Measurements from ENCODE around the gene CYS1. TPM values are rescaled to one million over a fixed set of nuclear protein-coding genes. Genes with fewer than 3 reads are reported as not detected.
"Not testable (repeated sequence)": the region's sequence is repeated elsewhere in the genome, so short reads cannot be mapped to it uniquely, and the experiment has no call there.

CYS1 gene
- polyA plus RNA-seq, 2 donors, result 0.29 to 0.94 TPM

- peaks cover 0 to 6% of the 10 kb centered on the region in 2 donors for H3K4me1 ChIP-seq (ENCODE audit: control insufficient read depth in 2 of 2, insufficient read depth in 2 of 2, low read length in 1 of 2)
- no peaks in the 10 kb centered on the region for H3K36me3 ChIP-seq (ENCODE audit: control insufficient read depth in 2 of 2, insufficient read depth in 2 of 2, low read length in 1 of 2)
- H3K9me3 ChIP-seq (ENCODE audit: control insufficient read depth in 2 of 2, insufficient read depth in 1 of 2, low read depth in 1 of 2, low read length in 1 of 2), result peaks cover 0 to 7% of the 10 kb centered on the region in 2 donors
- 86 to 89% methylated on average over 27 of the region's 27 CpGs for WGBS, 2 donors
- H3K27ac ChIP-seq (ENCODE audit: low read depth in 2 of 2, low read length in 1 of 2), result no peak overlapping the region
- H3K4me3 ChIP-seq (ENCODE audit: low read depth in 1 of 2, low read length in 2 of 2), result no peak overlapping the region
- H3K27me3 ChIP-seq (ENCODE audit: control insufficient read depth in 1 of 2, insufficient read depth in 2 of 2, low read length in 2 of 2), result no peaks in the 10 kb centered on the region
These were observed 60.4 kb downstream of the CYS1 start for GRCh38 chr2:10019602-10020400.

- H3K9me3 ChIP-seq (ENCODE audit: control insufficient read depth in 2 of 2, insufficient read depth in 1 of 2, low read depth in 1 of 2, low read length in 1 of 2), result peaks cover 0 to 13% of the 10 kb centered on the region in 2 donors
- H3K4me1 ChIP-seq (ENCODE audit: control insufficient read depth in 2 of 2, insufficient read depth in 2 of 2, low read length in 1 of 2), result peaks cover 0 to 6% of the 10 kb centered on the region in 2 donors
- no peak overlapping the region for H3K27ac ChIP-seq (ENCODE audit: low read depth in 2 of 2, low read length in 1 of 2)
- H3K36me3 ChIP-seq (ENCODE audit: control insufficient read depth in 2 of 2, insufficient read depth in 2 of 2, low read length in 1 of 2), result no peaks in the 10 kb centered on the region
- no peak overlapping the region for H3K4me3 ChIP-seq (ENCODE audit: low read depth in 1 of 2, low read length in 2 of 2)
- no peaks in the 10 kb centered on the region for H3K27me3 ChIP-seq (ENCODE audit: control insufficient read depth in 1 of 2, insufficient read depth in 2 of 2, low read length in 2 of 2)
- 45 to 52% methylated on average over 8 of the region's 8 CpGs for WGBS, 2 donors
These were observed 61.0 kb downstream of the CYS1 start for GRCh38 chr2:10019174-10019573.

GRCh38 chr2:10017313-10017941, 62.8 kb downstream of the CYS1 start:
- H3K9me3 ChIP-seq (ENCODE audit: control insufficient read depth in 2 of 2, insufficient read depth in 1 of 2, low read depth in 1 of 2, low read length in 1 of 2), result peaks cover 0 to 29% of the 10 kb centered on the region in 2 donors
- no peaks in the 10 kb centered on the region for H3K27me3 ChIP-seq (ENCODE audit: control insufficient read depth in 1 of 2, insufficient read depth in 2 of 2, low read length in 2 of 2)
- peaks cover 0 to 12% of the 10 kb centered on the region in 2 donors for H3K4me1 ChIP-seq (ENCODE audit: control insufficient read depth in 2 of 2, insufficient read depth in 2 of 2, low read length in 1 of 2)
- H3K27ac ChIP-seq (ENCODE audit: low read depth in 2 of 2, low read length in 1 of 2), result no peak overlapping the region
- H3K4me3 ChIP-seq (ENCODE audit: low read depth in 1 of 2, low read length in 2 of 2), result no peak overlapping the region
- WGBS, 2 donors, result 77 to 87% methylated on average over 5 of the region's 5 CpGs
- H3K36me3 ChIP-seq (ENCODE audit: control insufficient read depth in 2 of 2, insufficient read depth in 2 of 2, low read length in 1 of 2), result no peaks in the 10 kb centered on the region

GRCh38 chr2:10016802-10017258, 63.4 kb downstream of the CYS1 start:
- Histone ChIP-seq H3K27me3 (ENCODE audit: control insufficient read depth in 1 of 2, insufficient read depth in 2 of 2, low read length in 2 of 2) (no peaks in the 10 kb centered on the region), H3K36me3 (ENCODE audit: control insufficient read depth in 2 of 2, insufficient read depth in 2 of 2, low read length in 1 of 2) (no peaks in the 10 kb centered on the region), H3K4me3 (ENCODE audit: low read depth in 1 of 2, low read length in 2 of 2) (no peak overlapping the region), H3K27ac (ENCODE audit: low read depth in 2 of 2, low read length in 1 of 2) (no peak overlapping the region), H3K4me1 (ENCODE audit: control insufficient read depth in 2 of 2, insufficient read depth in 2 of 2, low read length in 1 of 2) (peaks cover 0 to 12% of the 10 kb centered on the region in 2 donors), H3K9me3 (ENCODE audit: control insufficient read depth in 2 of 2, insufficient read depth in 1 of 2, low read depth in 1 of 2, low read length in 1 of 2) (peaks cover 0 to 30% of the 10 kb centered on the region in 2 donors)
- WGBS, 2 donors, result 88 to 91% methylated on average over 8 of the region's 8 CpGs

GRCh38 chr2:10016001-10016801, 64.0 kb downstream of the CYS1 start:
- no peaks in the 10 kb centered on the region for H3K36me3 ChIP-seq (ENCODE audit: control insufficient read depth in 2 of 2, insufficient read depth in 2 of 2, low read length in 1 of 2)
- no peak overlapping the region for H3K27ac ChIP-seq (ENCODE audit: low read depth in 2 of 2, low read length in 1 of 2)
- peaks cover 0 to 36% of the 10 kb centered on the region in 2 donors for H3K9me3 ChIP-seq (ENCODE audit: control insufficient read depth in 2 of 2, insufficient read depth in 1 of 2, low read depth in 1 of 2, low read length in 1 of 2)
- peaks cover 0 to 15% of the 10 kb centered on the region in 2 donors for H3K4me1 ChIP-seq (ENCODE audit: control insufficient read depth in 2 of 2, insufficient read depth in 2 of 2, low read length in 1 of 2)
- no peak overlapping the region for H3K4me3 ChIP-seq (ENCODE audit: low read depth in 1 of 2, low read length in 2 of 2)
- no peaks in the 10 kb centered on the region for H3K27me3 ChIP-seq (ENCODE audit: control insufficient read depth in 1 of 2, insufficient read depth in 2 of 2, low read length in 2 of 2)
- 92 to 93% methylated on average over 35 of the region's 35 CpGs for WGBS, 2 donors

- WGBS, 2 donors, result 96% methylated on average over 40 to 44 of the region's 44 CpGs
- H3K36me3 ChIP-seq (ENCODE audit: control insufficient read depth in 2 of 2, insufficient read depth in 2 of 2, low read length in 1 of 2), result not testable (repeated sequence)
These were observed 64.7 kb downstream of the CYS1 start for GRCh38 chr2:10015376-10015989.

GRCh38 chr2:10014418-10015190, 65.6 kb downstream of the CYS1 start:
- WGBS, 2 donors, result 78 to 83% methylated on average over 37 to 42 of the region's 42 CpGs
- peaks cover 0 to 37% of the 10 kb centered on the region in 2 donors for H3K9me3 ChIP-seq (ENCODE audit: control insufficient read depth in 2 of 2, insufficient read depth in 1 of 2, low read depth in 1 of 2, low read length in 1 of 2)
- no peaks in the 10 kb centered on the region for H3K27me3 ChIP-seq (ENCODE audit: control insufficient read depth in 1 of 2, insufficient read depth in 2 of 2, low read length in 2 of 2)
- H3K4me1 ChIP-seq (ENCODE audit: control insufficient read depth in 2 of 2, insufficient read depth in 2 of 2, low read length in 1 of 2), result peaks cover 4 to 21% of the 10 kb centered on the region in 2 donors
- no peak overlapping the region for H3K4me3 ChIP-seq (ENCODE audit: low read depth in 1 of 2, low read length in 2 of 2)
- no peaks in the 10 kb centered on the region for H3K36me3 ChIP-seq (ENCODE audit: control insufficient read depth in 2 of 2, insufficient read depth in 2 of 2, low read length in 1 of 2)
- peak overlapping the region; percentile 44 to 77 for H3K27ac ChIP-seq (ENCODE audit: low read depth in 2 of 2, low read length in 1 of 2)

More at GRCh38 chr2:10015376-10015989, 64.7 kb downstream of the CYS1 start:
- not testable (repeated sequence) for H3K4me3 ChIP-seq (ENCODE audit: low read depth in 1 of 2, low read length in 2 of 2); H3K27me3 ChIP-seq (ENCODE audit: control insufficient read depth in 1 of 2, insufficient read depth in 2 of 2, low read length in 2 of 2); H3K27ac ChIP-seq (ENCODE audit: low read depth in 2 of 2, low read length in 1 of 2)
- H3K4me1 ChIP-seq (ENCODE audit: control insufficient read depth in 2 of 2, insufficient read depth in 2 of 2, low read length in 1 of 2), result peaks cover 0 to 16% of the 10 kb centered on the region in 2 donors
- H3K9me3 ChIP-seq (ENCODE audit: control insufficient read depth in 2 of 2, insufficient read depth in 1 of 2, low read depth in 1 of 2, low read length in 1 of 2), result peaks cover 0 to 37% of the 10 kb centered on the region in 2 donors

GRCh38 chr2:10013651-10014417, 66.4 kb downstream of the CYS1 start:
- H3K4me1 ChIP-seq (ENCODE audit: control insufficient read depth in 2 of 2, insufficient read depth in 2 of 2, low read length in 1 of 2), result peaks cover 4 to 21% of the 10 kb centered on the region in 2 donors
- not testable (repeated sequence) for H3K27ac ChIP-seq (ENCODE audit: low read depth in 2 of 2, low read length in 1 of 2); H3K36me3 ChIP-seq (ENCODE audit: control insufficient read depth in 2 of 2, insufficient read depth in 2 of 2, low read length in 1 of 2); H3K27me3 ChIP-seq (ENCODE audit: control insufficient read depth in 1 of 2, insufficient read depth in 2 of 2, low read length in 2 of 2); H3K4me3 ChIP-seq (ENCODE audit: low read depth in 1 of 2, low read length in 2 of 2)
- WGBS, 2 donors, result 94 to 96% methylated on average over 43 of the region's 43 CpGs
- H3K9me3 ChIP-seq (ENCODE audit: control insufficient read depth in 2 of 2, insufficient read depth in 1 of 2, low read depth in 1 of 2, low read length in 1 of 2), result peaks cover 0 to 37% of the 10 kb centered on the region in 2 donors

Data from esophagus (tissue), 2 donors.